Muscle layer of duodenum (tissue), 2 donors: ENCODE data around the gene LSM3.

ENCODE experiments used
- H3K27ac ChIP-seq: one replicate; pipeline ENCODE4 v1.7.0; 2013; ENCODE audit warnings: mild to moderate bottlenecking, low read length
- H3K27me3 ChIP-seq: one replicate; pipeline ENCODE4 v1.7.0; 2013; ENCODE audit warnings: low read depth, mild to moderate bottlenecking, control low read depth, low read length
- H3K36me3 ChIP-seq, 2 donors: one replicate each; pipeline ENCODE4 v1.7.0; 2013; ENCODE audit warnings: low read length in 2 of 2, control low read depth in 1 of 2, mild to moderate bottlenecking in 1 of 2; ENCODE audit not compliant: insufficient read depth in 2 of 2, control insufficient read depth in 1 of 2
- H3K4me1 ChIP-seq, 2 donors: one replicate each; pipeline ENCODE4 v1.7.0; 2013; ENCODE audit warnings: low read length in 2 of 2, mild to moderate bottlenecking in 2 of 2, control low read depth in 1 of 2, moderate library complexity in 1 of 2; ENCODE audit not compliant: insufficient read depth in 2 of 2, control insufficient read depth in 1 of 2
- H3K4me3 ChIP-seq, 2 donors: one replicate each; pipeline ENCODE4 v1.7.0; 2013; ENCODE audit warnings: low read length in 2 of 2, low read depth in 1 of 2, mild to moderate bottlenecking in 1 of 2
- H3K9me3 ChIP-seq, 2 donors: one replicate each; pipeline ENCODE4 v1.7.0; 2013; ENCODE audit warnings: low read length in 2 of 2, control low read depth in 1 of 2, mild to moderate bottlenecking in 1 of 2; ENCODE audit not compliant: control insufficient read depth in 1 of 2
- donor health status: healthy.

LSM3 gene

GRCh38 chr3:14245822-14246221, 67.2 kb downstream of the LSM3 start:
- Histone ChIP-seq H3K4me3 (no peak overlapping the region), H3K9me3 (no peaks in the 10 kb centered on the region), H3K27ac (no peak overlapping the region), H3K36me3 (no peaks in the 10 kb centered on the region), H3K4me1 (no peaks in the 10 kb centered on the region), H3K27me3 (no peaks in the 10 kb centered on the region)

- Histone ChIP-seq H3K9me3 (no peaks in the 10 kb centered on the region), H3K27me3 (no peaks in the 10 kb centered on the region), H3K36me3 (no peaks in the 10 kb centered on the region), H3K4me3 (no peak overlapping the region), H3K27ac (no peak overlapping the region), H3K4me1 (no peaks in the 10 kb centered on the region)
Observed at GRCh38 chr3:14246414-14246813, 67.8 kb downstream of the LSM3 start.

- H3K36me3 ChIP-seq = no peaks in the 10 kb centered on the region
- no peak overlapping the region for H3K4me3 ChIP-seq
- no peak overlapping the region for H3K27ac ChIP-seq
- H3K9me3 ChIP-seq = no peaks in the 10 kb centered on the region
- no peaks in the 10 kb centered on the region for H3K4me1 ChIP-seq
- H3K27me3 ChIP-seq = no peaks in the 10 kb centered on the region
Observed at GRCh38 chr3:14248477-14248848, 69.8 kb downstream of the LSM3 start.

- H3K4me3 ChIP-seq = no peak overlapping the region
Observed at GRCh38 chr3:14248849-14249523, 70.4 kb downstream of the LSM3 start.

More at GRCh38 chr3:14248849-14249523, 70.4 kb downstream of the LSM3 start:
- Histone ChIP-seq H3K9me3 (no peaks in the 10 kb centered on the region), H3K27me3 (no peaks in the 10 kb centered on the region), H3K4me1 (no peaks in the 10 kb centered on the region), H3K27ac (no peak overlapping the region), H3K36me3 (no peaks in the 10 kb centered on the region)
